CD14-positive monocyte (primary cell): Measurements from ENCODE around the gene FNDC3A. TPM values are rescaled to one million over a fixed set of nuclear protein-coding genes. Genes with fewer than 3 reads are reported as not detected.

Experiments
- DNase-seq, 3 donors: peaks; one replicate each; pipeline ENCODE4 v3.0.0-alpha.2; 2011 to 2022
- H2AFZ ChIP-seq: 2 replicates; pipeline ENCODE4 v1.6.0; 2012; ENCODE audit warnings: mild to moderate bottlenecking, low read depth, low read length, inconsistent platforms; ENCODE audit not compliant: insufficient read depth, poor library complexity, severe bottlenecking
- H3K27ac ChIP-seq, 2 donors: 1 replicate in 1 of 2; 2 replicates in 1 of 2; pipeline ENCODE4 v1.5.1; 2012 to 2013; ENCODE audit warnings: low read length in 2 of 2, control low read depth in 1 of 2, inconsistent platforms in 1 of 2, low read depth in 1 of 2, mild to moderate bottlenecking in 1 of 2
- H3K27me3 ChIP-seq, 2 donors: one replicate each; pipeline versions ENCODE4 v1.6.0 to v1.6.1; 2011 to 2013; ENCODE audit warnings: low read length in 2 of 2; ENCODE audit not compliant: control insufficient read depth in 2 of 2, insufficient read depth in 2 of 2
- H3K36me3 ChIP-seq, 2 donors: replicated peaks in 1 of 2; 1 replicate in 1 of 2; 2 replicates in 1 of 2; pipeline versions ENCODE4 v1.5.1 to v1.6.1; 2012 to 2013; ENCODE audit warnings: low read length in 2 of 2, control low read depth in 1 of 2, inconsistent platforms in 1 of 2, mild to moderate bottlenecking in 1 of 2; ENCODE audit not compliant: insufficient read depth in 2 of 2, control insufficient read depth in 1 of 2
- H3K4me1 ChIP-seq, 2 donors: 1 replicate in 1 of 2; 2 replicates in 1 of 2; pipeline versions ENCODE4 v1.5.1 to v1.6.1; 2012 to 2013; ENCODE audit warnings: low read length in 2 of 2, control low read depth in 1 of 2, inconsistent platforms in 1 of 2, mild to moderate bottlenecking in 1 of 2, moderate library complexity in 1 of 2; ENCODE audit not compliant: insufficient read depth in 2 of 2, control insufficient read depth in 1 of 2
- H3K4me2 ChIP-seq: replicated peaks from 2 replicates; pipeline ENCODE3; 2012; ENCODE audit warnings: low read length, moderate library complexity, mild to moderate bottlenecking; ENCODE audit not compliant: poor library complexity, severe bottlenecking; ENCODE audit errors: extremely low read depth
- H3K4me3 ChIP-seq, 3 experiments: fragments of 200-600 bp in 1 of 3; sonication (generic) in 1 of 3; replicated peaks in 1 of 3; 1 replicate in 2 of 3; 2 replicates in 1 of 3; pipeline ENCODE4 v1.5.1; 2011 to 2013; ENCODE audit warnings: low read length in 3 of 3, mild to moderate bottlenecking in 3 of 3, control low read depth in 2 of 3, low read depth in 2 of 3, inconsistent platforms in 1 of 3, moderate library complexity in 1 of 3
- H3K79me2 ChIP-seq: 2 replicates; pipeline ENCODE4 v1.6.0; 2012; ENCODE audit warnings: mild to moderate bottlenecking, control low read depth, inconsistent platforms, low read length, moderate library complexity; ENCODE audit not compliant: insufficient read depth
- H3K9ac ChIP-seq: 2 replicates; pipeline ENCODE4 v1.6.0; 2017; ENCODE audit warnings: low read length, mild to moderate bottlenecking; ENCODE audit not compliant: insufficient read depth, poor library complexity, severe bottlenecking
- H3K9me3 ChIP-seq, 2 donors: replicated peaks in 1 of 2; 1 replicate in 1 of 2; 2 replicates in 1 of 2; pipeline versions ENCODE4 v1.5.1 to v1.6.1; 2012 to 2013; ENCODE audit warnings: low read length in 2 of 2, control low read depth in 1 of 2; ENCODE audit not compliant: control insufficient read depth in 1 of 2, insufficient read depth in 1 of 2
- H4K20me1 ChIP-seq: 2 replicates; pipeline ENCODE4 v1.6.0; 2012; ENCODE audit warnings: mild to moderate bottlenecking, low read length, control low read depth, moderate library complexity; ENCODE audit not compliant: insufficient read depth
- H3K27ac Mint-ChIP-seq, 7 donors: one replicate each; pipeline ENCODE4 v1.8.0; 2020; ENCODE audit warnings: mild to moderate bottlenecking in 7 of 7, mixed read lengths in 7 of 7, moderate library complexity in 6 of 7, inconsistent platforms in 2 of 7
- H3K27me3 Mint-ChIP-seq, 3 donors: one replicate each; pipeline ENCODE4 v1.8.0; 2021 to 2022; ENCODE audit warnings: low read depth in 3 of 3, mild to moderate bottlenecking in 3 of 3, mixed read lengths in 3 of 3, moderate library complexity in 3 of 3, inconsistent platforms in 1 of 3
- H3K36me3 Mint-ChIP-seq, 2 donors: one replicate each; pipeline ENCODE4 v1.8.0; 2020; ENCODE audit warnings: mixed read lengths in 2 of 2, inconsistent platforms in 1 of 2, mild to moderate bottlenecking in 1 of 2
- H3K4me1 Mint-ChIP-seq: one replicate; pipeline ENCODE4 v1.8.0; 2020; ENCODE audit warnings: mild to moderate bottlenecking, mixed read lengths
- H3K4me3 Mint-ChIP-seq, 2 donors: one replicate each; pipeline ENCODE4 v1.8.0; 2020; ENCODE audit warnings: mild to moderate bottlenecking in 2 of 2, mixed read lengths in 2 of 2, moderate library complexity in 1 of 2
- H3K9me3 Mint-ChIP-seq, 7 donors: one replicate each; pipeline ENCODE4 v1.8.0; 2020 to 2022; ENCODE audit warnings: mixed read lengths in 7 of 7, mild to moderate bottlenecking in 6 of 7, moderate library complexity in 6 of 7, inconsistent platforms in 2 of 7
- CTCF ChIP-seq: fragments of 200-600 bp; IDR thresholded peaks from one replicate; pipeline ENCODE4 v1.8.0; 2022; ENCODE audit warnings: antibody characterized with exemption, mild to moderate bottlenecking
- WGBS: methylation state at CpG from one replicate; pipeline ENCODE4 v1.1.5; 2013; ENCODE audit warnings: missing lambda C conversion rate; ENCODE audit not compliant: insufficient coverage; 5-methylcytosine and 5-hydroxymethylcytosine counted together
- intact Hi-C, 2 donors: fragments of 100-400 bp; cut with micrococcal nuclease; formaldehyde crosslinking; loops; one replicate each; pipeline versions ENCODE4 v1.15.0 to v1.15.1; 2023
- polyA plus RNA-seq, 3 donors: library from polyadenylated mRNA; depleted of rRNA in 1 of 3; unstranded in 2 of 3; stranded (reverse) in 1 of 3; fragments of 300-500 nt in 2 of 3; fragments of >200 nt in 1 of 3; fragmentation: Illumina TruSeq in 2 of 3; gene quantifications; 1 replicate in 2 of 3; 2 replicates in 1 of 3; pipeline ENCODE4 v1.2.3, GENCODE V29; 2012 to 2021

FNDC3A gene
- polyA plus RNA-seq, 3 donors, result 8.3 to 27.0 (median 12.0) TPM

GRCh38 chr13:49029570-49029969 lies 53.9 kb downstream of the FNDC3A start:
- no peak for TF ChIP-seq CTCF
- Histone ChIP-seq H2AFZ (no peak overlapping the region), H3K79me2 (no peaks in the 10 kb centered on the region), H3K36me3 (peaks cover 0 to 18% of the 10 kb centered on the region in 2 donors), H3K4me1 (no peaks in the 10 kb centered on the region), H4K20me1 (no peaks in the 10 kb centered on the region), H3K9ac (no peak overlapping the region), H3K27ac (no peak overlapping the region), H3K9me3 (peaks cover 0 to 3% of the 10 kb centered on the region in 2 donors), H3K4me3 (no peak overlapping the region), H3K4me2 (no peak overlapping the region), H3K27me3 (no peaks in the 10 kb centered on the region)
- no CpG with 5 or more reads among the region's 2 CpGs for WGBS
- no peaks in the 10 kb centered on the region for H3K4me1 Mint-ChIP-seq
- peaks cover 0 to 2% (median 0%) of the 10 kb centered on the region in 3 donors for H3K27me3 Mint-ChIP-seq
- DNase-seq, result no peak
- peaks cover 18 to 26% of the 10 kb centered on the region in 2 donors for H3K36me3 Mint-ChIP-seq
- H3K4me3 Mint-ChIP-seq, result no peak overlapping the region
- peaks cover 0 to 6% (median 3%) of the 10 kb centered on the region in 7 donors for H3K9me3 Mint-ChIP-seq
- no peak overlapping the region for H3K27ac Mint-ChIP-seq
- intact Hi-C loops, result no loop called here

- Histone ChIP-seq H3K79me2 (no peaks in the 10 kb centered on the region), H3K9me3 (peaks cover 0 to 3% of the 10 kb centered on the region in 2 donors), H3K27me3 (no peaks in the 10 kb centered on the region), H4K20me1 (no peaks in the 10 kb centered on the region), H3K36me3 (peaks cover 0 to 18% of the 10 kb centered on the region in 2 donors), H3K4me3 (no peak overlapping the region), H3K27ac (no peak overlapping the region), H2AFZ (no peak overlapping the region), H3K4me1 (no peaks in the 10 kb centered on the region), H3K4me2 (no peak overlapping the region), H3K9ac (no peak overlapping the region)
- peaks cover 0 to 6% (median 3%) of the 10 kb centered on the region in 7 donors for H3K9me3 Mint-ChIP-seq
- peaks cover 18 to 26% of the 10 kb centered on the region in 2 donors for H3K36me3 Mint-ChIP-seq
- no peak overlapping the region for H3K4me3 Mint-ChIP-seq
- no peak for DNase-seq
- no CpG with 5 or more reads among the region's 2 CpGs for WGBS
- H3K27me3 Mint-ChIP-seq, result peaks cover 0 to 2% (median 0%) of the 10 kb centered on the region in 3 donors
- TF ChIP-seq CTCF, result no peak
- H3K27ac Mint-ChIP-seq, result no peak overlapping the region
- intact Hi-C loops, result no loop called here
- H3K4me1 Mint-ChIP-seq, result no peaks in the 10 kb centered on the region
Observed at GRCh38 chr13:49030213-49030612, 54.5 kb downstream of the FNDC3A start.
